CD14-positive monocyte (primary cell): ENCODE measurements around the gene UBE2D3. TPM values are rescaled to one million over a fixed set of nuclear protein-coding genes. Genes with fewer than 3 reads are reported as not detected.

ENCODE experiments used
- DNase-seq, 3 donors: peaks; one replicate each; pipeline ENCODE4 v3.0.0-alpha.2; 2011 to 2022
- H2AFZ ChIP-seq: 2 replicates; pipeline ENCODE4 v1.6.0; 2012; ENCODE audit warnings: mild to moderate bottlenecking, low read depth, low read length, inconsistent platforms; ENCODE audit not compliant: insufficient read depth, poor library complexity, severe bottlenecking
- H3K27ac ChIP-seq, 2 donors: 1 replicate in 1 of 2; 2 replicates in 1 of 2; pipeline ENCODE4 v1.5.1; 2012 to 2013; ENCODE audit warnings: low read length in 2 of 2, control low read depth in 1 of 2, inconsistent platforms in 1 of 2, low read depth in 1 of 2, mild to moderate bottlenecking in 1 of 2
- H3K27me3 ChIP-seq, 2 donors: one replicate each; pipeline versions ENCODE4 v1.6.0 to v1.6.1; 2011 to 2013; ENCODE audit warnings: low read length in 2 of 2; ENCODE audit not compliant: control insufficient read depth in 2 of 2, insufficient read depth in 2 of 2
- H3K36me3 ChIP-seq, 2 donors: replicated peaks in 1 of 2; 1 replicate in 1 of 2; 2 replicates in 1 of 2; pipeline versions ENCODE4 v1.5.1 to v1.6.1; 2012 to 2013; ENCODE audit warnings: low read length in 2 of 2, control low read depth in 1 of 2, inconsistent platforms in 1 of 2, mild to moderate bottlenecking in 1 of 2; ENCODE audit not compliant: insufficient read depth in 2 of 2, control insufficient read depth in 1 of 2
- H3K4me1 ChIP-seq, 2 donors: 1 replicate in 1 of 2; 2 replicates in 1 of 2; pipeline versions ENCODE4 v1.5.1 to v1.6.1; 2012 to 2013; ENCODE audit warnings: low read length in 2 of 2, control low read depth in 1 of 2, inconsistent platforms in 1 of 2, mild to moderate bottlenecking in 1 of 2, moderate library complexity in 1 of 2; ENCODE audit not compliant: insufficient read depth in 2 of 2, control insufficient read depth in 1 of 2
- H3K4me2 ChIP-seq: replicated peaks from 2 replicates; pipeline ENCODE3; 2012; ENCODE audit warnings: low read length, moderate library complexity, mild to moderate bottlenecking; ENCODE audit not compliant: poor library complexity, severe bottlenecking; ENCODE audit errors: extremely low read depth
- H3K4me3 ChIP-seq, 3 experiments: fragments of 200-600 bp in 1 of 3; sonication (generic) in 1 of 3; replicated peaks in 1 of 3; 1 replicate in 2 of 3; 2 replicates in 1 of 3; pipeline ENCODE4 v1.5.1; 2011 to 2013; ENCODE audit warnings: low read length in 3 of 3, mild to moderate bottlenecking in 3 of 3, control low read depth in 2 of 3, low read depth in 2 of 3, inconsistent platforms in 1 of 3, moderate library complexity in 1 of 3
- H3K79me2 ChIP-seq: 2 replicates; pipeline ENCODE4 v1.6.0; 2012; ENCODE audit warnings: mild to moderate bottlenecking, control low read depth, inconsistent platforms, low read length, moderate library complexity; ENCODE audit not compliant: insufficient read depth
- H3K9ac ChIP-seq: 2 replicates; pipeline ENCODE4 v1.6.0; 2017; ENCODE audit warnings: low read length, mild to moderate bottlenecking; ENCODE audit not compliant: insufficient read depth, poor library complexity, severe bottlenecking
- H3K9me3 ChIP-seq, 2 donors: replicated peaks in 1 of 2; 1 replicate in 1 of 2; 2 replicates in 1 of 2; pipeline versions ENCODE4 v1.5.1 to v1.6.1; 2012 to 2013; ENCODE audit warnings: low read length in 2 of 2, control low read depth in 1 of 2; ENCODE audit not compliant: control insufficient read depth in 1 of 2, insufficient read depth in 1 of 2
- H4K20me1 ChIP-seq: 2 replicates; pipeline ENCODE4 v1.6.0; 2012; ENCODE audit warnings: mild to moderate bottlenecking, low read length, control low read depth, moderate library complexity; ENCODE audit not compliant: insufficient read depth
- H3K27ac Mint-ChIP-seq, 7 donors: one replicate each; pipeline ENCODE4 v1.8.0; 2020; ENCODE audit warnings: mild to moderate bottlenecking in 7 of 7, mixed read lengths in 7 of 7, moderate library complexity in 6 of 7, inconsistent platforms in 2 of 7
- H3K27me3 Mint-ChIP-seq, 3 donors: one replicate each; pipeline ENCODE4 v1.8.0; 2021 to 2022; ENCODE audit warnings: low read depth in 3 of 3, mild to moderate bottlenecking in 3 of 3, mixed read lengths in 3 of 3, moderate library complexity in 3 of 3, inconsistent platforms in 1 of 3
- H3K36me3 Mint-ChIP-seq, 2 donors: one replicate each; pipeline ENCODE4 v1.8.0; 2020; ENCODE audit warnings: mixed read lengths in 2 of 2, inconsistent platforms in 1 of 2, mild to moderate bottlenecking in 1 of 2
- H3K4me1 Mint-ChIP-seq: one replicate; pipeline ENCODE4 v1.8.0; 2020; ENCODE audit warnings: mild to moderate bottlenecking, mixed read lengths
- H3K4me3 Mint-ChIP-seq, 2 donors: one replicate each; pipeline ENCODE4 v1.8.0; 2020; ENCODE audit warnings: mild to moderate bottlenecking in 2 of 2, mixed read lengths in 2 of 2, moderate library complexity in 1 of 2
- H3K9me3 Mint-ChIP-seq, 7 donors: one replicate each; pipeline ENCODE4 v1.8.0; 2020 to 2022; ENCODE audit warnings: mixed read lengths in 7 of 7, mild to moderate bottlenecking in 6 of 7, moderate library complexity in 6 of 7, inconsistent platforms in 2 of 7
- CTCF ChIP-seq: fragments of 200-600 bp; IDR thresholded peaks from one replicate; pipeline ENCODE4 v1.8.0; 2022; ENCODE audit warnings: antibody characterized with exemption, mild to moderate bottlenecking
- WGBS: methylation state at CpG from one replicate; pipeline ENCODE4 v1.1.5; 2013; ENCODE audit warnings: missing lambda C conversion rate; ENCODE audit not compliant: insufficient coverage; 5-methylcytosine and 5-hydroxymethylcytosine counted together
- intact Hi-C, 2 donors: fragments of 100-400 bp; cut with micrococcal nuclease; formaldehyde crosslinking; loops; one replicate each; pipeline versions ENCODE4 v1.15.0 to v1.15.1; 2023
- polyA plus RNA-seq, 3 donors: library from polyadenylated mRNA; depleted of rRNA in 1 of 3; unstranded in 2 of 3; stranded (reverse) in 1 of 3; fragments of 300-500 nt in 2 of 3; fragments of >200 nt in 1 of 3; fragmentation: Illumina TruSeq in 2 of 3; gene quantifications; 1 replicate in 2 of 3; 2 replicates in 1 of 3; pipeline ENCODE4 v1.2.3, GENCODE V29; 2012 to 2021

UBE2D3 gene
- polyA plus RNA-seq, 3 donors, result 340 to 499 (median 457) TPM

GRCh38 chr4:102862747-102863146 lies 35.4 kb upstream of the UBE2D3 start:
- no CpG with 5 or more reads among the region's 1 CpG for whole genome bisulfite sequencing
- Histone ChIP-seq H3K79me2 (peaks cover 39% of the 10 kb centered on the region), H3K9ac (no peak overlapping the region), H3K36me3 (no peaks in the 10 kb centered on the region), H3K4me3 (peak overlapping the region in 1 of 3 experiments; percentile 27), H2AFZ (no peak overlapping the region), H3K4me2 (peak overlapping the region; percentile 24), H4K20me1 (no peaks in the 10 kb centered on the region), H3K27me3 (no peaks in the 10 kb centered on the region), H3K9me3 (peaks cover 4 to 14% of the 10 kb centered on the region in 2 donors), H3K27ac (peak overlapping the region; percentile 23 to 72), H3K4me1 (peaks cover 22 to 34% of the 10 kb centered on the region in 2 donors)
- TF ChIP-seq CTCF, result no peak
- H3K4me1 Mint-ChIP-seq, result peaks cover 33% of the 10 kb centered on the region
- H3K9me3 Mint-ChIP-seq, result peaks cover 13 to 19% (median 15%) of the 10 kb centered on the region in 7 donors
- peak overlapping the region in 6 of 7 donors; percentile 70 to 84 (median 80) for H3K27ac Mint-ChIP-seq
- intact Hi-C loops, result no loop called here
- H3K27me3 Mint-ChIP-seq, result peaks cover 0 to 1% (median 0%) of the 10 kb centered on the region in 3 donors
- H3K36me3 Mint-ChIP-seq, result peaks cover 1 to 7% of the 10 kb centered on the region in 2 donors
- DNase-seq, result peak; percentile 12 to 35 (median 25)
- no peak overlapping the region for H3K4me3 Mint-ChIP-seq

GRCh38 chr4:102862016-102862415 lies 34.7 kb upstream of the UBE2D3 start:
- Histone ChIP-seq H3K79me2 (peaks cover 31% of the 10 kb centered on the region), H3K9ac (no peak overlapping the region), H3K27me3 (no peaks in the 10 kb centered on the region), H3K36me3 (no peaks in the 10 kb centered on the region), H4K20me1 (no peaks in the 10 kb centered on the region), H2AFZ (no peak overlapping the region), H3K4me2 (peak overlapping the region; percentile 49), H3K4me3 (peak overlapping the region in 1 of 3 experiments; percentile 59), H3K27ac (peak overlapping the region in 1 of 2 donors; percentile 72), H3K9me3 (peaks cover 4 to 14% of the 10 kb centered on the region in 2 donors), H3K4me1 (peaks cover 18 to 30% of the 10 kb centered on the region in 2 donors)
- Mint-ChIP-seq H3K36me3 (peaks cover 1 to 7% of the 10 kb centered on the region in 2 donors), H3K27me3 (peaks cover 0 to 1% (median 0%) of the 10 kb centered on the region in 3 donors), H3K4me3 (peak overlapping the region in 1 of 2 donors; percentile 39), H3K4me1 (peaks cover 27% of the 10 kb centered on the region), H3K9me3 (peaks cover 13 to 19% (median 15%) of the 10 kb centered on the region in 7 donors), H3K27ac (peak overlapping the region; percentile 41 to 84 (median 79))
- peak; percentile 43 to 74 (median 46) for DNase-seq
- WGBS, result no CpG with 5 or more reads among the region's 1 CpG
- TF ChIP-seq CTCF, result no peak
- intact Hi-C loops, result no loop called here
